ENCODE data around the gene FAM83B.

The FAM83B gene

DNA sequence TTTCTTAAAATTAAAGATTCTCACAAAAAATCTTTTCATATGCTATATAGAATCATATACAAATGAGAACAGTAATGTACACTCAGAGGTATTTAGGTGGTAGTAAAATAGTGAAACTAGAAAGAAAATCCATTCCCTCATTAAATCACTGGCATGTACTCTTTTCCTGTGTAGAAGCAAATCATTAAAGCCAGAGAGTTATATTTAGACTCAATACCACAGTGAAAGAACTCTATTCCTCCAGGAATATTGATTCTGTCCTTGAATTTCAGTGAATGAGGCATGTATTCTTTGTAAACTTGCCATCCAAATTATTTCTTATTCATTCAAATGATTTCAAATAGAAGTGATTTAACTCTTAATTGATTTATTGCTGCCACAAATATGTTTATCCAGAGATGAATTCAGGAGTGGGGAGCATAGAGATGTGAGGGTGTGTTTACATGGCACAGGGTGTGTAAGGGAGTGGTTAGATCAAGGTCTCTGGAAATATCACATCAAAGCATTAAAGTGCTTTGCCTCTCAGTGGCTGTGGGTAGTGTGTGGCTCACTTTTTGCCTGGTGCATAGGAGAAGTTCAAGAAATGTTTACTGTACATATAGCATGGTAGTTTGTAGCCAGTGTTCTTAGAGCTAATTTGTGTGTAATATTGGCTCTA lies 141.2 kb downstream of the FAM83B start:
- no peak for DNase-seq

- no peak for DNase-seq
Measured at GRCh38 chr6:54988576-54988975, 142.0 kb downstream of the FAM83B start.

GRCh38 chr6:54990001-54990400 lies 143.4 kb downstream of the FAM83B start:
- DNase-seq = no peak
